Mesenchymal stem cell (in vitro differentiated cells and primary cell): ENCODE results near the gene UQCRQ.
A peak's percentile ranks its signal among the peaks of the same experiment; 100 is the strongest.

Experiments used
- DNase-seq: peaks from one replicate; pipeline ENCODE4 v3.0.0-alpha.2; 2013
- H2AFZ ChIP-seq: one replicate; pipeline ENCODE4 v1.6.1; 2013; ENCODE audit warnings: low read depth, mild to moderate bottlenecking, control low read depth, inconsistent platforms, low read length, moderate library complexity
- H2AK5ac ChIP-seq: 2 replicates; pipeline ENCODE4 v1.6.1; 2013; ENCODE audit warnings: low read length, moderate library complexity, mild to moderate bottlenecking, inconsistent platforms; ENCODE audit not compliant: severe bottlenecking
- H2BK120ac ChIP-seq: one replicate; pipeline ENCODE4 v1.6.1; 2013; ENCODE audit warnings: low read depth, mild to moderate bottlenecking, inconsistent platforms, low read length, moderate library complexity
- H2BK12ac ChIP-seq, 2 experiments: one replicate each; pipeline ENCODE4 v1.6.1; 2013; ENCODE audit warnings: inconsistent platforms in 2 of 2, low read length in 2 of 2, mild to moderate bottlenecking in 2 of 2, moderate library complexity in 2 of 2, control low read depth in 1 of 2
- H2BK15ac ChIP-seq: one replicate; pipeline ENCODE4 v1.6.1; 2013; ENCODE audit warnings: mild to moderate bottlenecking, low read depth, inconsistent platforms; ENCODE audit not compliant: poor library complexity, severe bottlenecking
- H2BK5ac ChIP-seq: 2 replicates; pipeline ENCODE4 v1.6.1; 2013; ENCODE audit warnings: low read depth, mild to moderate bottlenecking, low read length, control low read depth, inconsistent platforms; ENCODE audit not compliant: poor library complexity, severe bottlenecking
- H3K14ac ChIP-seq, 2 experiments: one replicate each; pipeline ENCODE4 v1.6.1; 2013; ENCODE audit warnings: inconsistent platforms in 2 of 2, low read length in 2 of 2, control low read depth in 1 of 2, mild to moderate bottlenecking in 1 of 2, moderate library complexity in 1 of 2
- H3K18ac ChIP-seq, 2 experiments: one replicate each; pipeline ENCODE4 v1.6.1; 2013; ENCODE audit warnings: inconsistent platforms in 2 of 2, low read length in 2 of 2, control low read depth in 1 of 2, low read depth in 1 of 2, mild to moderate bottlenecking in 1 of 2
- H3K23ac ChIP-seq, 2 experiments: one replicate each; pipeline ENCODE4 v1.6.1; 2013; ENCODE audit warnings: inconsistent platforms in 2 of 2, low read length in 2 of 2, mild to moderate bottlenecking in 2 of 2, moderate library complexity in 2 of 2, control low read depth in 1 of 2
- H3K27ac ChIP-seq: 2 replicates; pipeline ENCODE4 v1.5.1; 2013; ENCODE audit warnings: mild to moderate bottlenecking, moderate library complexity, low read length, control low read depth, inconsistent platforms; ENCODE audit not compliant: poor library complexity, severe bottlenecking
- H3K27me3 ChIP-seq, 2 experiments: 2 replicates each; pipeline versions ENCODE4 v1.6.1 to v1.7.0; 2013; ENCODE audit warnings: low read length in 2 of 2, mild to moderate bottlenecking in 2 of 2, moderate library complexity in 2 of 2, control low read depth in 1 of 2, inconsistent platforms in 1 of 2; ENCODE audit not compliant: control insufficient read depth in 1 of 2, insufficient read depth in 1 of 2
- H3K36me3 ChIP-seq, 2 experiments: 2 replicates each; pipeline versions ENCODE4 v1.6.1 to v1.7.0; 2013; ENCODE audit warnings: low read length in 2 of 2, control low read depth in 1 of 2, inconsistent platforms in 1 of 2, low read depth in 1 of 2, mild to moderate bottlenecking in 1 of 2; ENCODE audit not compliant: insufficient read depth in 2 of 2, control insufficient read depth in 1 of 2
- H3K4ac ChIP-seq, 2 experiments: one replicate each; pipeline ENCODE4 v1.6.1; 2013; ENCODE audit warnings: inconsistent platforms in 2 of 2, low read length in 2 of 2, mild to moderate bottlenecking in 2 of 2, moderate library complexity in 2 of 2, control low read depth in 1 of 2, low read depth in 1 of 2
- H3K4me1 ChIP-seq: 2 replicates; pipeline ENCODE4 v1.6.1; 2013; ENCODE audit warnings: low read depth, low read length, control low read depth; ENCODE audit not compliant: control insufficient read depth, insufficient read depth
- H3K4me2 ChIP-seq: 2 replicates; pipeline ENCODE4 v1.6.1; 2013; ENCODE audit warnings: low read length, mild to moderate bottlenecking, inconsistent platforms; ENCODE audit not compliant: poor library complexity, severe bottlenecking
- H3K4me3 ChIP-seq, 2 experiments: 2 replicates each; pipeline versions ENCODE4 v1.5.1 to v1.7.0; 2013; ENCODE audit warnings: low read length in 2 of 2, mild to moderate bottlenecking in 2 of 2, control low read depth in 1 of 2, low read depth in 1 of 2; ENCODE audit not compliant: insufficient read depth in 1 of 2
- H3K79me1 ChIP-seq: replicated peaks from 2 replicates; pipeline ENCODE4 v1.6.1; 2013; ENCODE audit warnings: mild to moderate bottlenecking, control low read depth, low read length, inconsistent platforms; ENCODE audit not compliant: poor library complexity, severe bottlenecking
- H3K9ac ChIP-seq: 2 replicates; pipeline ENCODE4 v1.7.0; 2013; ENCODE audit warnings: mild to moderate bottlenecking, low read length, moderate library complexity
- H3K9me3 ChIP-seq: 2 replicates; pipeline ENCODE4 v1.7.0; 2013; ENCODE audit warnings: mild to moderate bottlenecking, low read length; ENCODE audit not compliant: control insufficient read depth
- H4K8ac ChIP-seq: one replicate; pipeline ENCODE4 v1.6.1; 2013; ENCODE audit warnings: inconsistent platforms, mild to moderate bottlenecking, low read length, moderate library complexity
- H4K91ac ChIP-seq: one replicate; pipeline ENCODE4 v1.6.1; 2013; ENCODE audit warnings: mild to moderate bottlenecking, low read length, inconsistent platforms
- WGBS: methylation state at CpG from one replicate; pipeline ENCODE4 v1.1.7; 2013; ENCODE audit warnings: mixed read lengths; 5-methylcytosine and 5-hydroxymethylcytosine counted together

The UQCRQ gene

DNA sequence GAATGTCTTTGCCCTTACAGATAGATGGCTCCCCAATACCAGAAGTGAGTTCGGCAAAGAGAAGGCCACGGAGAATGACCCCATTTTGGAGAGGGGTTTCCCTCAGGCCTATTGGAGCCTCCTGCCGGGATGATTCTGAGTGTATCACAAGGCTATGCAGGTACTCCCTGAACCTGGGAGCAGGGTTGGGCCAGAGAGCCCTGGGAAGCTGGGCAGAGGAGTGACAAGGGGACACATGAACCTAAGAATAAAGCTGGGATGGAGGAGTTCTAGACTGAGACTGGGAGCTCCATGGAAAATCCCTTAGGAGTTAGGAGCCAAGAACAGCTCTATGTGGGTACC lies 7.5 kb downstream of the UQCRQ start:
- H2BK5ac ChIP-seq, result no peak overlapping the region
- no peak overlapping the region for H3K4me2 ChIP-seq
- H2BK15ac ChIP-seq, result no peak overlapping the region
- H3K23ac ChIP-seq, result no peak overlapping the region
- H3K4ac ChIP-seq, result no peak overlapping the region
- no peak overlapping the region for H2BK12ac ChIP-seq
- H3K9ac ChIP-seq, result no peak overlapping the region
- no peak overlapping the region for H4K8ac ChIP-seq
- no peak overlapping the region for H2AFZ ChIP-seq
- no peak overlapping the region for H2AK5ac ChIP-seq
- peaks cover 9% of the 10 kb centered on the region for H3K4me1 ChIP-seq
- H3K36me3 ChIP-seq, result peaks cover 22 to 86% of the 10 kb centered on the region in 2 experiments
- no peak overlapping the region for H3K4me3 ChIP-seq
- peaks cover 11% of the 10 kb centered on the region for H3K79me1 ChIP-seq
- DNase-seq, result no peak
- no peaks in the 10 kb centered on the region for H3K27me3 ChIP-seq
- H3K14ac ChIP-seq, result no peak overlapping the region
- H4K91ac ChIP-seq, result no peak overlapping the region
- no peaks in the 10 kb centered on the region for H3K9me3 ChIP-seq
- H3K18ac ChIP-seq, result no peak overlapping the region
- H3K27ac ChIP-seq, result no peak overlapping the region
- 98% methylated on average over 3 of the region's 3 CpGs for WGBS
- no peak overlapping the region for H2BK120ac ChIP-seq

DNA sequence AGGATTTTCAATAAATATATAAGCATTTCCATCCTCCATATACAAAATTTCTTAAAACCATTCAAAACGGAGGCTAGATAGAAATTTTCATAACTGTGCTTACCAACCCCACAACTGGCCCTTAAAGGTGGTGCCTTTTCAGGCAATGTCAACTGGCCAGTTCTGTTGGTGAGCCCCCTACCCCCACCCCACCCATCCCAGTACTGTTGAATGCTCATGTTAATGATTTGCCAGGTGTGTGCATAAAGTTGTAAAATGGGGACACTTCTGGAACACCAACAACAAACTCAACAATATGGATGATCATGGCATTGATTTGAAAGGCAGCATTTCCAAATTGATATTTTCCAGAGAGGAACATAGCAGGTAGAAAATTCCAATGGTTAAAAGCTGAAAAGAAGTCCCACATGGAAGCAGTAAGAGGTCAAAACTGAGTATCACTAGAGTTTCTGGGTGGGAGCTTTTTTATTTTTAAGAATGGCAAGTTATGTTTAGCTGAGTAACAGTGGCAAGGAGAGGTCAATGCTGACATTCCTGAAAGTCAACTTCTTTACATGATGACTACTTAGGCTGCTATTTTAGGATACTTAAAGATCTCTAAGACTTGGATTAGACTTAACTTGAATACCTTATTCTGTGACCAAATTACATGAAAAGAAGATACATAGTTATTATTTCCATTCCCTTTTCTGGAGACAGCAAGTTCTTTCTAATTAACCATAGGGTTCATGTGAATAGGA lies 9.7 kb downstream of the UQCRQ start:
- Histone ChIP-seq H4K8ac (no peak overlapping the region), H3K18ac (no peak overlapping the region), H2BK120ac (no peak overlapping the region), H2BK15ac (no peak overlapping the region), H3K14ac (no peak overlapping the region), H3K9me3 (no peaks in the 10 kb centered on the region), H4K91ac (no peak overlapping the region), H2AK5ac (no peak overlapping the region), H3K9ac (no peak overlapping the region), H3K27ac (no peak overlapping the region), H3K4ac (no peak overlapping the region), H3K23ac (no peak overlapping the region), H3K27me3 (no peaks in the 10 kb centered on the region), H2BK5ac (no peak overlapping the region), H3K4me2 (no peak overlapping the region), H3K4me3 (no peak overlapping the region), H3K4me1 (peaks cover 9% of the 10 kb centered on the region), H3K79me1 (peaks cover 16% of the 10 kb centered on the region), H2BK12ac (no peak overlapping the region), H2AFZ (no peak overlapping the region), H3K36me3 (peaks cover 23 to 91% of the 10 kb centered on the region in 2 experiments)
- WGBS, result 100% methylated on average over 1 of the region's 1 CpG
- DNase-seq, result peak; percentile 40

DNA sequence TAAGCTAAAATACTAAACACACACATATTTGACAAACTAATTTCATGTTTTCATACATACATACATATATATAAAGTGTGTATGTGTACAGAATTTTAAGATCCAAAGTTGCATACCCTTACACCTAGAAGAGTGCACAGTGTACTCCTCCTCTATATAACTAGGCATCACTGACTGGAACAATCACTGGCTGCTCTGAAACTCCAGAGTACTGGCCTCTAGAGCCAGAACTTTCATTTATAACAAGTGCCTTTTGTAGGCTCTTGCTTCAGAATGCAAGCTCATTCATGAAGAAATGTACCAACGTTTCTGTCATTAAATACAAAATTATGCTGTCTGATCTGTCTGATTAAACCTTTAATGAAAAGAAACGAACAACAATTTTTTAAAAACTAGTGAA lies 11.0 kb downstream of the UQCRQ start:
- no peak overlapping the region for H3K18ac ChIP-seq
- no peak overlapping the region for H3K9ac ChIP-seq
- H3K4ac ChIP-seq, result no peak overlapping the region
- no peak overlapping the region for H3K14ac ChIP-seq
- peaks cover 25 to 98% of the 10 kb centered on the region in 2 experiments for H3K36me3 ChIP-seq
- H4K8ac ChIP-seq, result no peak overlapping the region
- no peak overlapping the region for H2BK12ac ChIP-seq
- no peak overlapping the region for H3K4me3 ChIP-seq
- no peak overlapping the region for H2BK5ac ChIP-seq
- H3K27ac ChIP-seq, result no peak overlapping the region
- no peak overlapping the region for H3K23ac ChIP-seq
- no peak for DNase-seq
- no peaks in the 10 kb centered on the region for H3K27me3 ChIP-seq
- H2AFZ ChIP-seq, result no peak overlapping the region
- H4K91ac ChIP-seq, result no peak overlapping the region
- no peak overlapping the region for H2AK5ac ChIP-seq
- no peak overlapping the region for H2BK120ac ChIP-seq
- peaks cover 9% of the 10 kb centered on the region for H3K4me1 ChIP-seq
- H3K79me1 ChIP-seq, result peaks cover 16% of the 10 kb centered on the region
- H3K4me2 ChIP-seq, result no peak overlapping the region
- no peak overlapping the region for H2BK15ac ChIP-seq
- whole genome bisulfite sequencing, result 100% methylated on average over 1 of the region's 2 CpGs
- H3K9me3 ChIP-seq, result no peaks in the 10 kb centered on the region

DNA sequence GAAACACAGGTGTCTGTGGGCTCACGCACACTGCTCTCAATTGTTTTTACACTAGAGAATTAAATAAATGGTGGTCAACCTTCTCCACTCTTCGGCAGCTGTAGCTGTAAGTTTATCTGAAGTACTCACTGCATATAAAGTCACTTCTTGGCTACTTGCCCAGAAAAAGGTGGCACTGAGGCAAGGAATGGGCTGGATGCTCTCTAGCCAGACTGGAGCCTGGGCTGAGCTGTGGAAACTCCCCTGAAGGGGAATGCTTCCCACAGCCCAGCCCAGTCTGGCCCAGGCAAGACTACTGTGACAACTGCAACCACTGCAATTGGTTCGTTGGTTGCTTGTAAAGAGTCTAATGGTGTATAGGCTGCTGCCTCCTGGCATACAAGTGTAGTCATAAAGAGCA lies 11.5 kb downstream of the UQCRQ start:
- H3K36me3 ChIP-seq, result peaks cover 27 to 99% of the 10 kb centered on the region in 2 experiments

More for the DNA sequence above, 11.5 kb downstream of the UQCRQ start:
- H3K4ac ChIP-seq, result no peak overlapping the region
- H4K91ac ChIP-seq, result peak overlapping the region; percentile 68
- no peak overlapping the region for H3K27ac ChIP-seq
- DNase-seq, result peak; percentile 66
- H2AFZ ChIP-seq, result no peak overlapping the region
- H2BK15ac ChIP-seq, result no peak overlapping the region
- H2BK5ac ChIP-seq, result no peak overlapping the region
- peaks cover 16% of the 10 kb centered on the region for H3K79me1 ChIP-seq
- H3K23ac ChIP-seq, result no peak overlapping the region
- H3K9ac ChIP-seq, result no peak overlapping the region
- no peak overlapping the region for H2BK12ac ChIP-seq
- WGBS, result 80% methylated on average over 2 of the region's 3 CpGs
- H4K8ac ChIP-seq, result peak overlapping the region; percentile 23
- no peak overlapping the region for H3K4me2 ChIP-seq
- no peak overlapping the region for H3K14ac ChIP-seq
- H3K18ac ChIP-seq, result no peak overlapping the region
- no peak overlapping the region for H2AK5ac ChIP-seq
- peaks cover 9% of the 10 kb centered on the region for H3K4me1 ChIP-seq
- H2BK120ac ChIP-seq, result no peak overlapping the region
- H3K9me3 ChIP-seq, result no peaks in the 10 kb centered on the region
- H3K4me3 ChIP-seq, result no peak overlapping the region
- H3K27me3 ChIP-seq, result no peaks in the 10 kb centered on the region
